CD1c-positive myeloid dendritic cell (primary cell): ENCODE data around the gene ABRACL.
A peak's percentile ranks its signal among the peaks of the same experiment; 100 is the strongest.
"Not testable (repeated sequence)": the region's sequence is repeated elsewhere in the genome, so short reads cannot be mapped to it uniquely, and the experiment has no call there.

Experiments used
- DNase-seq: peaks from one replicate; pipeline ENCODE4 v3.0.0-alpha.2; 2016; ENCODE audit errors: extremely low spot score

Gene ABRACL, protein sequence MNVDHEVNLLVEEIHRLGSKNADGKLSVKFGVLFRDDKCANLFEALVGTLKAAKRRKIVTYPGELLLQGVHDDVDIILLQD

DNA sequence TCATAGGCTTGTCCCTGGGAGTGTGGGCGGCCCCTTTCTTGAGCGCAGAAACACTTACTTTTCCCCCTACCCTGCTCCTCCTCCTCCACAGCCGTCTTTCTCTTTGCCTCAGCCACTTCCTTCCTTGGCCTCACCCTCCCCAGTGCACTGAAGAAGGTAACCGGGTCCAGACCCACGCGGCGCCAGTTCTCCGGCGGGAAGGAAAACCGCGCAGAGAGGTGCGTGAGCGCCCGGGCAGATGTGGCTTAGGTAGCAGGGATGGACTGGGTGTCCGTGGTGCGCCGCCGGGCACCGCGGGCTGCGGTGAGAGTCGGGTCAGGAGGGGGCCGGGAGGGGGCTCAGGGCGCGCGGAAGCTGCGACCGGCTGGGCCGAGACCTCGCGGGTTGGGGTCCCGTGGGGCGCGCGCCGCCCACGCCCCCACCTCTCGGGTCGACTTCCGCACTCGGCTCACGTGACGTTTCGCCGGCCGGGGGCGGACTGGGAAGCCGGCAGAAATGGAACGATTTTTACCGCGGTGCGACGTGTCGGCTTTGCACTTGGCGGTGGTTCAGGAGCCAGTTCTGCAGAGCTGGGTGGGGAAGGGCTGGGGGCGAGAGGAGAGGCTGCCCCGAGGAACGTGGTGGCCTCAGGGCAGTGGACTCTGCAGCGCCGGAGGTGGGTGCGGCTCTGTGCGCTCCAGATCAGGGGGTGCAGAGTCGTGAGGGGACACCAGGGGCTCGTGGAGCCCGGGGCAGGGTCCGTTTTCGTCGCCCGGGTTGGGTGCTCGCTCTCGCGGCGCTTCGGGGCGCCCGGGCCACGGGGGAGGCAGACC lies at the start of gene ABRACL:
Gene ABRACL, plus strand, starts transcription at position 88 of the 812 bp plus-strand sequence. CDS start 5,416 bp downstream, outside the sequence.
- peak; percentile 89 for DNase-seq

DNA sequence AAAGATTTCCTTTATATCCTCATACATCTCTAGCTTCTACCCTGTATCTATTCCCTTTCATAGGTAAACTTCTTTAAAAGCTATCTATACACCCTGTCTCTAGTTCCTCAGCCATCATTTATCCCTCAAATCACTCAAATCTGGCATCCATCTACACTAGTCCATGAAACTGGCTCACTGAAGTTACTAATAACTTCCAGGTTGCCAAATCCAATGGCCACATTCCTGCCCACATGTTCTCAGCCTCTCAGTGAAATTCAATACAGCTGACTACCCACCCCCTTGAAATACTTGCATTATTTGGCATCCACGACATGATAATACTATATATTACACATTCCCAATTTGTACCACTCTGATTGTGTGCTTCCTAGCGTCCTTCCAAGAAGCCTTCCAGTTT lies 49.2 kb upstream of the ABRACL start:
- DNase-seq: no peak

DNA sequence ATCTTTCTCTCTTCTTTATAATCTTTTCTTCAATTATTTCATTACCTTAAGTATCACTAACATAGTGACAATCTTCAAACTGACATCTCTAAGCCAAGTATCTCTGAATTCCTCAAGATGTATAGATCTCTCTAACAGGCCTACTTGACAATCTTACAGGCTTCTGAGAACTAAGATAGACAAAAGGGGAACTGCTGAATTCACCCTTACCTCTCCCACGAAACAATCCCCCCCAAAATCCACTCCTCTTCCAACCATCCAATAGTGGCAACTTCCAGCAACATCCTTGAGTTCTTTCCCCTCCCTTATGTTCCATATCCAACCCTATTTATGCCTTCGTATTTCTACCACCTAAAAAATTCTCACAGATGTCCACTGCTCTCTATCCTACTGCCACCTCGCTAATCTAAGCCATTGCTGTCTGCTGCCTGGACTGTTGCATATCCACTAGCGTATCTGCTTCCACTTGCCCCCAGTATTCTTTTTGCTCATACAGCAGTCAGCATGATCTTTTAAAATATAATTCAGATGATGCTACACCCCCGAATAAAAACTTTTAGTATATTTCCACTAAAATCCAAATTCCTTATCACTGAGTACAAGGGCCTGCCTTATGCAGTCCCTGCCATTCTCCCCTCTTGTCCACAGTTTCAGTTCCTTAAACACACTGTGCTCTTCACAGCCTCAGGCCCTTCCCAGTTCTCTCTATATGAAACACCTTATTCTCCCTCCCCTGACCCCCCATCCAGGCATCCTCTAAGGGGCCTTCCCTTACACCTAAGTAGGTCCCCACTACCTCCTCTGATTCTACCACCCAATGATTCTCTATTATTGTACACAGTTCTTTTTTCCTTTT lies 48.5 kb upstream of the ABRACL start:
- DNase-seq: peak; percentile 53

DNA sequence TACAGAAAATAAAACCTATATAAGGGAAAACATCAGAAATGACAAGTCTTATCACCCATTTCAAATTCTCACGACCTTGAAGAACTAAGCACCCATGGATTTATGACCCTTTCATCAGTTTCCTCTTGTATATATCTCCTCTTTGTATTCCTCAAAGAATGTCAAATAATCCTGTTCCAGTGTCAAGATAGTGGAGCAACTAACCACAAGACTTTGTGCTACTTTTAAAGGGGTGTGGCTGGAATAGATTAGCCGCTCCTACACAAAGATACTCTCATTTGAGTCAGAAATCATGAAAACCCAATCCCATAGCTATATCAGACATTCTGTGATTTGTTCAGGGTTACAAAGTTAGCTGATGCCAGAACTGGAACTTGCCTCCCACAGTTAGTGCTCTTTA lies 47.1 kb upstream of the ABRACL start:
- DNase-seq: no peak

DNA sequence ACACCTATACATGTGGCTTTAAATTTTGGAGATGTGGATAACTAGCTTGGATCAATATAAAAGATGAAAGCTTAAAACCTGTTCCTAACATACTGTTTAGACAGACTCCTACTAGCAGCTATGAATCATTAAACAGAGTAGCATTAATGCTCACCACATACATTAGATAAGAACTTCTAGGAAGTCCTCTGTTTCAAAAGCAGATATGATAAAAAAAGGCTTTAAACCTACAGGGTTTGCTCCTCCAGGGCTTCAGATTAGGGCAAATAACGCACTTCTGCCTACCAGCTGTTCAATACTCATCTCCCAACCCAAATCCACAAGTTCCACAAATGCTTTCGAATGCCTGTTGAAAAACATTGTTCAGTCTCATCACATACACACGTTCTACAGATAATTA lies 42.0 kb upstream of the ABRACL start:
- DNase-seq: peak; percentile 42

DNA sequence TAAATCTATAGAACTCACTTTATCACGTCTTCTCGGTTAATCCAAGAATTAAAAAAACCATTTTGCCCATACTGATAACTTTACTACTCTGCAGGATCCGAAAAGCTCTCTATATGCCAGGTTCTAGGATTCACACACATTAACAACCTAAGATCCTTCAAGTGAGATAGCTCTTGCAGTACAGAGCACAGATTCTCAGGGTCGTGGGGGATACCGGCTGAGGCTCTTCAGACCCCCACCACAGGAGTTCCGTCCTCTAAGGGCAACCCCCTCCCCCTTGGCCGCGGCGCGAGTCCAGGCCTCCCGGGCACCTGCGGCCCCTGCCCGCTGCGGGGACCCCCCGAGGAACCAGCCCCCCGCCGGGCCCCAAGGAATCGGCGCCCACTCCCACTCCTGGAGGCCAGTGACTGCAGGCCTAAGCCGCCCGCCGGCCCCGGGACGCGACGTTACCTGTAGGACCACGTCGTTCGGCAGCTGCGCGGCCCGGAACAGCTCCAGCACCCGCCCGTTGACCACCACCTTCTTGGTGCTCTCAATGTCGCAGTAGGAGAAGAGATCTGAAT lies 41.4 kb upstream of the ABRACL start:
- DNase-seq: no peak

DNA sequence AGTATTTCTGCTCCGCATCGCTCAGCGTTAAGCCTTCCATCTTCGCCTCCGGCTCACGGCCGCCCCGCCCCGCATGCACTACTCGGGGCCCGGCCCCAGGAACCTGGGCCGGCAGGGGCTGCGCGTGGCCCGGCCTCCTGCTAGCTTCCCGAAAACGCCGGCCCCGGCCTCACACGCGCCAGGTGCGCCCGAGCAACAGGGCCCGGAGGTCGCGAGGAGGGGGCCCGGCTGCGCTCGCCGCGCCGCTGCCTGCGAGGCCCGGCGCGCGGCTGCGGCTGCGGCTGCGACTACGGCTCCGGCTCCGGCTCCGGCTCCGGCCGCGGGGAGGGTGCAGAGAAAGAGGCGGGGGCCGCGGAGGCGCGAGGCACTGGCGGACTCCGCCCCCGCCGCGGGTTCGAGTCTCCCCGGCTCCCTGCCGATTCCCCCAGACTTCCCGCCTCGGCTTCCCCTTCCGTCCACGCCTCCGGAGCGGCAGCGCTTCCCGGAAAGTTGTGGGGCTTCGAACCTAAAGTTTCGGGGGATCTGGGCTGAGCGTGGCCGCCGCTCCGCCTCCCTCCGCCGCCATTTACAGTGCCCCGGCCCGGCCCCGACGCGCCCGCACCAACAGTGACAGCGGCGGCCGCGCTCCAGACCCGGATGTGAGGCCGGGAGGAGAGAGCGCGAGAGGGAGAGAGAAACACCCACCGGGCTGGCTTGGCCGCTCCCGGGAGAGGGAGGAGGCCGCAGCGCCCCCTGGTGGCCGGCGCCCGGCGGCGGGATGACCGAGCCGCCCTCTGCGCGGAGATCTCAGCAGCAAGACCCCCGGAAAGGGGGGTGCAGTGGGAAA lies 40.7 kb upstream of the ABRACL start, which contains the start of gene REPS1:
Gene REPS1, minus strand, starts transcription at position 611 of the 826 bp plus-strand sequence. Its CDS starts 571 bp downstream, at position 40.
- DNase-seq: peak; percentile 93

DNA sequence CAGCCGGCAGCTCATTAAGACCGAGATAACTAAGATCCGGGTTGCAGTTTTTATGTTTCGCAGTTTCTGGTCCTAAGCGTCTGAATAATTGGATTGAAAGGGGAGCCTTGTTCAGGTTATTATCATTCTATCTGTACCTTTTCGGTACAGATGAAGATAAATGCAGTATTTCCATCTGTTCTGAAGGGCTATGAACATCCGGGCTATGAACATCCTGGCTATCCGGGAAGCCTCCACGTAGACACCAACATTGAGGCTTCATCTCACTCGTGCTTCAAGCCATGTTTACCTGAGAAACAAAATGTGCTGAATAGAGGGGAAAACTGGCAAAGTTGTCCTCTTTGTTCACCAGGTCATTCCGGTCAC lies 40.1 kb upstream of the ABRACL start:
- no peak for DNase-seq

DNA sequence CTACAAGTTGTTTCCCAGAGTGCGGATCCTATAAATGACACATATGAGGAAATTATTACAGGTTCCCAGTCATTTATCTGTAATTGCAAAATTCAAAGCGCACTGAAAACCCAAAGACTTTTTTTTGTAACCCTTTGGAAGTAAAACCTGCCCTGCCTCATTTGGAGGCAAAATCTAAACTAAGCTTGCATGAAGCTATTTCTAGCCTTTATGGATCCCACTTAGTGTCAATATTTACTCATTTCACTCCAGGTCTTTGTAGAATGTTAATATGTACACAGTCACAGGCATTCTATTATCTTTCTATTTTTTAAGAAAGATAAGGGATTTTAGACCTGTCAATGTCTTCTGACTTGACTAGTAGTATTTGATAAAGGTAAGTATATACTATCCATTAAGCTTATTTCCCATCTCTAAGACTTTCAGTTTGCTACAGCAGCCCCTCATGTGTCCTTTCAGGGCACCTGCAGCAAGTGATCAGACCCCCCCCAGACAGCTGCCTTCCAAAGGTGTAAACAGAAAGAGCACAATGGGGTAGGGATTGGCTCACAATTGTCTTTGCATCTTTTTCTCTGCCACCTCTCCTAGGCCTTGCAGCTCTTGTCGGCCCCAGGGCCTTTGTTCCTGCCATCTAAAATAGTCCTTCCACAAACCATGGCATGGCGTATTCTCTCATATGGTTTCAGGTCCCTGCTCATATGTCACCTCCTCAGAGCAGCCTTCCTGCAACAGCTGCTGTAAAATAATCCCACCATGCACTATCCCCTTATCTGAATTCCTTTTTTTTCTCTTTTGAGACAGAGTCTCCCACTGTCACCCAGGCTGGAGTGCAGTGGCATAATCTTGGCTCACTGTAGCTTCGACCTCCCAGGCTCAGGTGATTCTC lies 39.2 kb upstream of the ABRACL start:
- DNase-seq: no peak

DNA sequence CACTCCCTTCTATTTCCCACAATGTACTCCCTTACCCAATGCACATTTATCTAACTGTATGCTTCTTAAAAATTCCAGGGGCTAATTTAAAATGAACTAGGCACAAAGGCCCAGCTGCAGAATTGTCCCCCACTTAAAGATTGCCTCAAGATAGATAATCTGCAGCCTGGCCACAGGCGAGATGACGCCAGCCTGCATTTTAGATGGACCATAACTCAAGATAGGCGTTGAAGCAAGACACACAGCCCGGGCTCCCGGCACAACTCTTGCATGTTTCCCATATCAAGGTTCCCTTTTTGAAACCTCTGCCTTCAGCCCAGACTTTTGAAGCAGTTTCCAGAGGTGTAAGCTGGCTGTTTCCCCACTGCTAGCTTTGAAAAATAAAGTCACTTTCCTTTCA lies 37.3 kb upstream of the ABRACL start:
- no peak for DNase-seq

DNA sequence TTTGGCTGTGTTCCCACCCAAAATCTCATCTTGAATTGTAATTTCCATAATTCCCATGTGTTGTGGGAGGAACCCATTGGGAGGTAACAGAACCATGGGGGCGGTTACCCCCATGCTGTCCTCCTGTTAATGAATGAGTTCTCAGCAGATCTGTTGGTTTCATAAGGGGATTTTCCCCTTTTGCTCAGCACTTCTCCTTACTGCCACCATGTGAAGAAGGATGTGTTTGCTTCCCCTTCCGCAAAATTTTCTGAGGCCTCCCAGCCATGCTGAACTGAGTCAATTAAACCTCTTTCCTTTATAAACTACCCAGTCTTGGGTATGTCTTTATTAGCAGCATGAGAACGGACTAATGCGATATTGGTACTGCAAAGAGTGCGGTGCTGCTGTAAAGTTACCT lies 35.6 kb upstream of the ABRACL start:
- DNase-seq: peak; percentile 69

DNA sequence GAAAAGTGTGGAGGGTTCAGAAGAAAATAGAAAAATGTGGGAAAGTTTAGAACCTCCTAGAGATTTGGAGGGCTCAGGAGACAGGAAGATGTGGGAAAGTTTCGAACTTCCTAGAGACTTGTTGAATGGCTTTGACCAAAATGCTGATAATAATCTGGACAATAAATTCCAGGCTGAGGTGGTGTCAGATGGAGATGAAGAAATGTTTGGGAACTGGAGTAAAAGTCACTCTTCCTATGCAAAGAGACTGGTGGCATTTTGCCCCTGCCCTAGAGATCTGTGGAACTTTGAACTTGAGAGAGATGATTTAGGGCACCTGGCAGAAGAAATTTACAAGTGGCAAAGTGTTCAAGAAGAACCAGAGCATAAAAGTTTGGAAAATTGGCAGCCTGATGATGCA lies 35.1 kb upstream of the ABRACL start:
- not testable (repeated sequence) for DNase-seq

DNA sequence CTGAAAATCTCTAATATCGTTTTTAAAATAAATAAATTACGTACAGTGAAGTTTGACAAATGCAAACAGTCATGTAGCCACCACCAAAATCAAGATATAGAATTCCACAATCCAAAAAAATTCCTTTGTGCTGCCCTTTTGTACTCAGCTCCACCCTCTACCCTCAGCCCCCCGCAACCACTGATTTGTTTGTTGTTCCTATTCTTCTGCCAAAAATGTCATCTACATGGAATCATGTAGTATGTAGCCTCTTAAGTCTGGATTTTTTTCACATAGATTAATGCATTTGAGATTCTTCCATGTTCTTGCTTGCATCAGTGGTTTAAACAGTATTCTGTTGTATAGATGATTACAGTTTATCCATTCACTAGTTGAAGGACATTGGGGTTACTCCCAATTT lies 32.0 kb upstream of the ABRACL start:
- DNase-seq: no peak

DNA sequence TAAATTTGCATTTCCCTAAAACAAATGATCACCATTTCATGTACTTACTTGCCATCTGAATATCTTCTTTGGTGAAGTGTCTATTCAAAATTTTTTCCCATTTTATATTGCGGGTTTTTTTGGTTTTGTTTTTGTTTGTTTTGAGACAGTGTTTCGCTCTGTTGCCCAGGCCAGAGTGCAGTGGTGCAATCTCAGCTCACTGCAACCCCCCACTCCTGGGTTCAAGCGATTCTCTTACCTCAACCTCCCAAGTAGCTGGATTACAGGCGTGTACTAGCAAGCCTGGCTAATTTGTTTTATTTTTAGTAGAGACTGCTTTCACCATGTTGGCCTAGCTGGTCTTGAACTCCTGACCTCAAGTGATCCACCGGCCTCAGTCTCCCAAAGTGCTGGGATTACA lies 31.4 kb upstream of the ABRACL start:
- no peak for DNase-seq

DNA sequence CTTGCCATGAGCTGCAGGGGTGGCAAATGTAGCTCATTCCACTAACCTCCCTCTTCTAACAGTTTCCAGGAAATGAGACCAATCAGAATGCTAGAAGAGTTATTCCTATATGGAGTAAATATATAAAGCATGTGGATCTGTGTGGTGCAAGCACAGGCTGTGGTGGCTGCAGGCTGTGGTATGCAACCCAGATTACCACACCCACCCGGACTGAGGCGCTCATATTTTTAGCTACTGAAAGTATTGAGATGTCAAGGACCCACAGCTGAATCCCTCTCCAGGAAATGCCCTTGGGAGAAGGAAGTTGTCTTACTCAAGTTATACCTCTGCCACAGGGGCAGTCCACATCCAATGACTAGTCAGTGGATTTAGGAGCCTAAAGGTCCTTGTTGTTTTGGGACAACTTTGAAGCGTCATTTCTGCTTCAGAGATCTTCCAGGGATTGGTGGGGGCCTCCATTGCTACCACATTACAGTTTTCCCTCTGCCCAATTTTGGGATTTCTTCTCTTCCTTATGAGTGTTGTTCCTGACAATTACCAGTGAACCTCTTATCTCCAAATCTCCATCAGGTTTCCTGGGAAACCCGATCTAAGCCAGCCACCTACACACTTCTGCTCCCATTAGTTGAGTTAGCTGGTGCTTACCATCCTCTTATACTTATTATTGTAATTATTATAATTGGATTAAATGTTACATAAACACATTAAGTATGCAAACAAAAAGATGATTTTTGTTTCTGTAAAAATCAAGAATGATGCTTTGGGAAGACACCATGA lies 28.4 kb upstream of the ABRACL start:
- DNase-seq: no peak

DNA sequence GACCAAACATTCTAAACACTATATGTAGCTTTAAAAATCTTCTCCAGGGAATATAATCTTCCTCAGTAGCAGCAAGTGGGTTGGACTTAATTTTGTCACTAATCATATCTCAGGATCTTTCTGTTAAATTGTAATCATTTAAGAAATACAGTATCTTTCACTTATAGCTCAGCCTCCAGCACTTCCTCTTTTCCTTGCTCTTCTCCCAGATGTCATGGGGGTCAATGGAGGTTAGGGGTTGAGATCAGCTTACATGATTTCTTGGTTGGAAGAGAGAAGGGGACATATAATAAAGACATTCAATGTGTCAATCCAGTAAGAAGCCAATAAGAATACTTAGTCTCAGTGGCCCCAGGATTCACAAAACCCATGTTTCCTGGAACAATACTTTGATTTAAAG lies 24.8 kb upstream of the ABRACL start:
- no peak for DNase-seq

DNA sequence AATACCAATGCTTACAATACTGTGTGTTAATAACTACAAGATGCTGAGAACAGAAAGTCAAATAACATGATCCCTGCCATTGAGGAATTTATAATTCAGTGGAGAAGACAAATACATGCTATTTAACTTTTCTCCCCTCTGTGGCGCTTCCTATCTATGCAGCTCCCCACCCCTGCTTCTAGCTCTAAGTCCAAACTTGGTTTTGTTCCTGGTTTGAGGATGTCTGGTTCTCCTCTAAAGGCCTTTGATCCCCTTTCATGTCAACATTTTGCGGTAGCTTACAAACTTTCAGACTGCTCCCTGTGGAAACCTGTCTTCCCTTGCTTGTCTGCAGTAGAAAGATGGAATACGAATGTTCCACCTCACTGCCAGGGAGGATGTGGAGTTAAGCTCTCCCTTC lies 22.1 kb upstream of the ABRACL start:
- no peak for DNase-seq

DNA sequence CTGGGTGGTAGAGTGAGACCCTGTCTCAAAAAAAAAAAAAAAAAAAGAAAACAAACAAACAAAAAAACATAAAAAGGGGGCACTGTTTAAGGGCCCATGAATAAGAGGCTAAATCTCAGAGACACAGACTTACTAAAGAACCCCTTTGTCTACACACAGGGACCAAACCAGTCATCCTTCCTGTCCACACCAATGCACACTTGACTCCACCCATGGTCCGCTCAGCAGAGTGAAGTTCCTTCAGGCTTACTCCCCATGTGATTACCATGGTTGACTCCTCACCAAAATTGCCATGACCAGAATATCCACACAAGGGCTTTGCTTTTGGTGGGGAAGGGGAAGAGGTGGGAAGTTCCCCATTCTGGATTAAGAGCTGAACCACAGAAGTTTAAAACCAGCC lies 21.1 kb upstream of the ABRACL start:
- DNase-seq: no peak

DNA sequence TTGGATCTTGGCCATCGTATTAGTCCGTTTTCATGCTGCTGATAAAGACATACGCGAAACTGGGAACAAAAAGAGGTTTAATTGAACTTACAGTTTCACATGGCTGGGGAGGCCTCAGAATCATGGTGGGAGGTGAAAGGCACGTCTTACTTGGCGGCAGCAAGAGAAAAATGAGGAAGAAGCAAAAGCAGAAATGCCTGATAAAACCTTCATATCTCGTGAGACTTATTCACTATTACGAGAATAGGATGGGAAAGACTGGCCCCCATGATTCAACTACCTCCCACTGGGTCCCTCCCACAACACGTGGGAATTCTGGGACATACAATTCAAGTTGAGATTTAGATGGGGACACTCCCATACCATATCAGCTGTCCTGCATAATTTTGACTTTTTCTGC lies 20.4 kb upstream of the ABRACL start:
- DNase-seq: peak; percentile 44

DNA sequence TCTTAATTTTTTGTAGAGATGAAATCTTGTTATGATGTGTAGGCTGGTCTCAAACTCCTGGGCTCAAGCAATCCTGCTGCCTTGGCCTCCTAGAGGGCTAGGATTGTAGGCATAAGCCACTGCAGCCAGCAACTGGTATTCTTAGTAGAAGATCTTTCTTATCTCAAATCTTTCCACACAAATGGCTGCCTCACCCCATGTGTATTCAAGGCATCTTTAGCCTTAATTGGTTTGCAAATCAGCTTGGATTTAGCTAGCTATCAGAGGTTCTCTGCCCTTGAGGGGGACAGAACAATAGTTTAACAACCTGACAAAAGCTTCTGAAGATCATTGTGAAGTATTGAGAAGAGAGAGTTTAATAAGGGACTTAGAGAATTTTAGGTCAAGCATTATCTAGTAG lies 17.9 kb upstream of the ABRACL start:
- no peak for DNase-seq
